ENCODE results near the gene RILP. TPM values are rescaled to one million over a fixed set of nuclear protein-coding genes. Genes with fewer than 3 reads are reported as not detected.

The RILP gene
- total and polyA plus RNA-seq, 10 of the 15 experiments (the other 5 are each of a cell fraction or from before 2014, with no cell fraction given) = 0.60 to 6.1 (median 3.3) TPM; not detected in 1

DNA sequence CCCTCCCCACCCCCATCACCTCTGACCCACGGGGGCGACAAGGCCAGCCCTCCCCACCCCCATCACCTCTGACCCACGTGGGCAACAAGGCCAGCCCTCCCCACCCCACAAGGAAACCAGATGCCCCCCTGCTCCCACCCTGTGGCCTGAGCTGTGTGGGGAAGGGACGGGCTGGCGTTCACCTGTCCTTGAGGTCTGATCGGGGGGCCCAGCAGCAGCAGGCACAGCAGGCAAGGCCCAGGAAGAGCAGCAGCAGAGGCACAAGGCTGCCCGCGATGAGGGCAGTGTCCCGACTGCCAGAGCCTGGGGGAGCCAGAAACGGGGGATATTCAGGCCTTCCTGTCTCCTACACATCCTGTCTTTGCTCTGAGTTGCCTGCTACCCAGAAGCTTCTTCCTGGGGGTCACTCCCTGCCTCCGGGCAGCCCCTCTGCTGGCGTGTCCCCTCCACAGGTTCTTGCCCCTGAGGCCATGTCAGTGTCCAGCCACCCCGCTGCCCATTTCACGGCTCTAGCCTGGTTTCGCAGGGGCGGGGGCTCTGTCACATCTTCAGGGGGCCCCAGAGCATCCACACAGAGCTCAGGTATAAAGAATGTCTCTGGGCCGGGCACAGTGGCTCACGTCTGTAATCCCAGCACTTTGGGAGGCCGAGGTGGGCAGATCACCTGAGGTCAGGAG lies 10.9 kb downstream of the RILP start:
- Histone ChIP-seq H3K4me1 (ENCODE audit: control insufficient read depth, insufficient read depth, low read length) (peaks cover 3% of the 10 kb centered on the region; the same call in 1 of the 2 replicates), H3K27ac (ENCODE audit: control insufficient read depth, insufficient read depth) (no peak overlapping the region), H2AFZ (ENCODE audit: control insufficient read depth, low read depth, low read length) (no peak overlapping the region), H3K4me3 (no peak overlapping the region), H3K4me2 (ENCODE audit: control insufficient read depth, insufficient read depth) (no peak overlapping the region), H3K27me3 (replicated peaks in 1 of 2; ENCODE audit: control insufficient read depth in 2 of 2, insufficient read depth in 2 of 2, low read length in 1 of 2) (no peaks in the 10 kb centered on the region), H3K36me3 (ENCODE audit: control insufficient read depth in 2 of 2, insufficient read depth in 2 of 2, low read length in 1 of 2) (no peaks in the 10 kb centered on the region), H3K9ac (ENCODE audit: control insufficient read depth, insufficient read depth, low read length) (no peak overlapping the region), H4K20me1 (ENCODE audit: control insufficient read depth, insufficient read depth) (no peaks in the 10 kb centered on the region), H3K79me2 (ENCODE audit: control insufficient read depth, insufficient read depth, low read length) (no peaks in the 10 kb centered on the region), H3K9me3 (replicated peaks; ENCODE audit: control insufficient read depth, insufficient read depth, low read length) (no peaks in the 10 kb centered on the region)
- FAIRE-seq (no peak), DNase-seq (ENCODE audit: low read depth, low spot score) (no peak), ATAC-seq (no peak)
- ChIA-PET POLR2A (no interaction called here), CTCF (interaction anchor here (1.1 kb wide), 1 partner anchor 451 kb away, joined by 3 read pairs; no protein-coding TSS in a partner anchor), SMC1A (ENCODE audit: uncharacterized antibody, unreplicated experiment) (no interaction called here), RAD21 (ENCODE audit: unreplicated experiment) (interaction anchor here (0.7 kb wide), 1 partner anchor 61 kb away, joined by 3 read pairs; no protein-coding TSS in a partner anchor)
- TF ChIP-seq KDM1A (IDR thresholded peaks at IDR 0.05; ENCODE audit: borderline replicate concordance) = no peak
- TF ChIP-seq GATAD2B (conservative IDR thresholded peaks at IDR 0.05; ENCODE audit: low read depth) = no peak
- no peak for TF ChIP-seq NRF1 (conservative IDR thresholded peaks at IDR 0.05; ENCODE audit: low read depth, low read length)
- no peak for TF ChIP-seq IKZF2 (IDR thresholded peaks at IDR 0.05)
- 68% methylated on average over 19 of the region's 19 CpGs for WGBS (ENCODE audit: insufficient coverage, insufficient replicate concordance, low lambda C conversion rate, missing lambda C conversion rate)
- intact Hi-C loops (cut with micrococcal nuclease; ENCODE audit: unreplicated experiment) = no loop called here
- in situ Hi-C loops (cut with MboI) = no loop called here
- BruUV-seq (replicated peaks) = no TSS peak

DNA sequence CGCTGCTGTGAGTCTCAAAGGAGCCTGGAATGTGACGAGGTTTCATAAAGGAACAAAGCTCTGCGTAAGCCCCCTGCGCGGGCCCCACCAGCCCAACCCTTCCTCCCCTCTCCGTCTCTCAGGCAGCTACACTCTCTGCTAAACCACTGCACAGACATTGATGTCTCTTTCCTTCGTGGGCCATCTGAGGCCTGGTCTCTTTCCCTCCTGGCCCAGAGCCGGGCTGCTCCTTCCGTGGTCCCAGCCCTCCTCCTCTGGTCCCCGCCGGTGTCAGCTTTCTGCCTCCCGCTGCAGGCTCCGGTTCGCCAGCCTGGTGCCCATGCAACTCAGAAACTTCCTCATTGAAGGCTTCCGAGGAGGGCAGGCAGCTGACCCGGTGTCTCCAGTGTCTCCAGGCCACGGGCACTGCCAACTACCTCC lies 11.5 kb downstream of the RILP start:
- Histone ChIP-seq H3K27ac (ENCODE audit: control insufficient read depth, insufficient read depth) (no peak overlapping the region), H3K36me3 (ENCODE audit: control insufficient read depth in 2 of 2, insufficient read depth in 2 of 2, low read length in 1 of 2) (no peaks in the 10 kb centered on the region), H3K9ac (ENCODE audit: control insufficient read depth, insufficient read depth, low read length) (no peak overlapping the region), H3K9me3 (replicated peaks; ENCODE audit: control insufficient read depth, insufficient read depth, low read length) (no peaks in the 10 kb centered on the region), H3K27me3 (replicated peaks in 1 of 2; ENCODE audit: control insufficient read depth in 2 of 2, insufficient read depth in 2 of 2, low read length in 1 of 2) (no peaks in the 10 kb centered on the region), H3K4me1 (ENCODE audit: control insufficient read depth, insufficient read depth, low read length) (no peaks in the 10 kb centered on the region), H3K4me3 (no peak overlapping the region), H3K4me2 (ENCODE audit: control insufficient read depth, insufficient read depth) (no peak overlapping the region), H4K20me1 (ENCODE audit: control insufficient read depth, insufficient read depth) (no peaks in the 10 kb centered on the region), H2AFZ (ENCODE audit: control insufficient read depth, low read depth, low read length) (no peak overlapping the region), H3K79me2 (ENCODE audit: control insufficient read depth, insufficient read depth, low read length) (no peaks in the 10 kb centered on the region)
- POLR2A ChIA-PET = no interaction called here
- FAIRE-seq (no peak), DNase-seq (ENCODE audit: low read depth, low spot score) (no peak), ATAC-seq (no peak)
- WGBS (ENCODE audit: insufficient coverage, insufficient replicate concordance, low lambda C conversion rate, missing lambda C conversion rate) = 69% methylated on average over 17 of the region's 17 CpGs
- intact Hi-C loops (cut with micrococcal nuclease; ENCODE audit: unreplicated experiment) (no loop called here), in situ Hi-C loops (cut with MboI) (no loop called here)
- TF ChIP-seq BCL11A (IDR thresholded peaks at IDR 0.05; ENCODE audit: low read depth, low read length) = no peak
- no peak for TF ChIP-seq IRF4 (IDR thresholded peaks at IDR 0.05; ENCODE audit: low read depth, low read length)
- RAD21 ChIA-PET (ENCODE audit: unreplicated experiment) = no interaction called here
- SMC1A ChIA-PET (ENCODE audit: uncharacterized antibody, unreplicated experiment) = no interaction called here
- CTCF ChIA-PET = no interaction called here
- no TSS peak for BruUV-seq (replicated peaks)

All from GM12878 (cell line).